Nucleus accumbens (tissue), 56 donors: ENCODE results near the gene RASGRF1.
"Not testable (repeated sequence)": the region's sequence is repeated elsewhere in the genome, so short reads cannot be mapped to it uniquely, and the experiment has no call there.

Experiments used
- DNase-seq, 56 donors: peaks; one replicate each; lab custom pipeline; 2025; lab: John Stamatoyannopoulos, UW

RASGRF1 gene

GRCh38 chr15:78934655-78935023 is 155.9 kb downstream of the RASGRF1 start:
- DNase-seq = no peak

GRCh38 chr15:78933823-78934654 is 156.5 kb downstream of the RASGRF1 start:
- peak in 2 of 56 donors; percentile 10 to 27 for DNase-seq

- no peak for DNase-seq
Measured at GRCh38 chr15:78933187-78933822, 157.3 kb downstream of the RASGRF1 start.

- DNase-seq = no peak
Measured at GRCh38 chr15:78932258-78932808, 158.2 kb downstream of the RASGRF1 start.

- DNase-seq = no peak
Measured at GRCh38 chr15:78931439-78932257, 158.9 kb downstream of the RASGRF1 start.

- DNase-seq = no peak
Measured at GRCh38 chr15:78930577-78931388, 159.8 kb downstream of the RASGRF1 start.

GRCh38 chr15:78929536-78930264 is 160.9 kb downstream of the RASGRF1 start:
- DNase-seq = no peak

GRCh38 chr15:78928616-78929093 is 161.9 kb downstream of the RASGRF1 start:
- no peak for DNase-seq

GRCh38 chr15:78928176-78928575 is 162.4 kb downstream of the RASGRF1 start:
- DNase-seq = not testable (repeated sequence)

GRCh38 chr15:78927077-78927790 is 163.3 kb downstream of the RASGRF1 start:
- DNase-seq = no peak

- no peak for DNase-seq
Measured at GRCh38 chr15:78925956-78926743, 164.4 kb downstream of the RASGRF1 start.

GRCh38 chr15:78925076-78925624 is 165.4 kb downstream of the RASGRF1 start:
- no peak for DNase-seq

- DNase-seq = no peak
Measured at GRCh38 chr15:78923480-78924360, 166.9 kb downstream of the RASGRF1 start.

GRCh38 chr15:78923015-78923414 is 167.6 kb downstream of the RASGRF1 start:
- DNase-seq = no peak

GRCh38 chr15:78922527-78922926 is 168.1 kb downstream of the RASGRF1 start:
- no peak for DNase-seq

- peak in 2 of 56 donors; percentile 13 to 48 for DNase-seq
Measured at GRCh38 chr15:78921940-78922339, 168.6 kb downstream of the RASGRF1 start.
